NCI-H1048 (cell line): ENCODE results near the gene DPRX.

ENCODE experiments used
- DNase-seq: peaks from one replicate; lab custom pipeline; 2025; lab: John Stamatoyannopoulos, UW

DPRX gene, protein sequence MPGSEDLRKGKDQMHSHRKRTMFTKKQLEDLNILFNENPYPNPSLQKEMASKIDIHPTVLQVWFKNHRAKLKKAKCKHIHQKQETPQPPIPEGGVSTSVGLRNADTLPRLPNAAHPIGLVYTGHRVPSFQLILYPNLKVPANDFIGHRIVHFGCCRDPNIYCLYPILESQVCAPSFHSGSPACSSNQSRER

DNA sequence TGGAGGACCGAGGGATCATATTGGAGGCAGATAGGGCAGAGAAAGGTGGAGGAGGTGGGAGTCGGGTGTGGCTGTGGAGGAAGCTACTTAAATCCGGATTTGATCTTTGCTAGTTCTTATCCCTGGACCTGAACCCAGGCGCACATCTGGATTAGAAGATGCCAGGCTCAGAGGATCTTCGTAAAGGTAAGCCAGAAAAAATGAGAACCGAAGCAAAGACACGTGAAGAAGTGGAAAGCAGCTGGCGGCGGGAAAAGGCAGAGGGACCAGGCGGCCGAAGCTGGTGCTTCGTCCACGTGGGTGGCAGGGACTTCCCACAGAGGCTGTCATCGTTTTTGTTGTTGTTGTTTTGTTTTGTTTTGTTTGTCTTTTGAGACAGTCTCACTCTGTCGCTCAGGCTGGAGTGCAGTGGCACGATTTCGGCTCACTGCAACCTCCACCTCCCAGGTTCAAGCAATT, at the start of gene DPRX:
TSS of gene DPRX (plus strand) at position 51 of the 459 bp plus-strand sequence. CDS start at position 159, 108 bp downstream.
- no peak for DNase-seq

DNA sequence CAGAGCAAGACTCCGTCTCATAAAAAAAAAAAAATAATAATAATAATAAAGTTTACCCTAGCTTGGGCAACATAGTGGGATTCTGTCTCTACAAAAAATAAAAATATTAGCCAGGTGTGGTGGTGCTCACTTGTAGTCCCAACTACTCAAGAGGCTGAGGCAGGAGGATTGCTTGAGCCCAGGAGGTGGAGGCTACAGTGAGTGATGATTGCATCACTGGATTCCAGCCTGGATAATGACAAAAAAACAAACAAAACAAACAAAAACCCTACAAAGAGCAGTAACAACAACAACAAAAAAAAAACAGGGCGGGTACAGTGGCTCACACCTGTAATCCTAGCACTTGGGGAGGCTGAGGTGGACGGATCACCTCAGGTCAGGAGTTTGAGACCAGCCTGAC, 48.6 kb upstream of the DPRX start:
- no peak for DNase-seq

DNA sequence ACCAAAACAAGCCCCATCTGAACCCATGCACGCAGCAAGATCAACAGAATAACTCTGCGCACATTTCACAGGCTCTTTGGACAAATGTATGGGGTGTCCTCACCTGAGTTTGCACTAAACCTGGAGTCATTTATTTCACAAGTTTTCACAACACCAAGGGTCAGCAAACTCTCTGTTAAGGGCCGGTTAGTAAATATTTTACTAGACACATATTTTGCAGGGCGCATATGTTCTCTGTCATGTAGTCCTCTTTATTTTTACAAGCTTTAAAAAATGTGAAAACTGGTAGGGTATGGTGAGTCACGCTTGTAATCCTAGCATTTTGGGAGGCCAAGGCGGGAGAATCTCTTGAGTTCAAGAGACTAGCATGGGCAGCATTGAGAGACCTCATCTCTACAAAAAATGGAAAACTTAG, 45.5 kb upstream of the DPRX start:
- no peak for DNase-seq

DNA sequence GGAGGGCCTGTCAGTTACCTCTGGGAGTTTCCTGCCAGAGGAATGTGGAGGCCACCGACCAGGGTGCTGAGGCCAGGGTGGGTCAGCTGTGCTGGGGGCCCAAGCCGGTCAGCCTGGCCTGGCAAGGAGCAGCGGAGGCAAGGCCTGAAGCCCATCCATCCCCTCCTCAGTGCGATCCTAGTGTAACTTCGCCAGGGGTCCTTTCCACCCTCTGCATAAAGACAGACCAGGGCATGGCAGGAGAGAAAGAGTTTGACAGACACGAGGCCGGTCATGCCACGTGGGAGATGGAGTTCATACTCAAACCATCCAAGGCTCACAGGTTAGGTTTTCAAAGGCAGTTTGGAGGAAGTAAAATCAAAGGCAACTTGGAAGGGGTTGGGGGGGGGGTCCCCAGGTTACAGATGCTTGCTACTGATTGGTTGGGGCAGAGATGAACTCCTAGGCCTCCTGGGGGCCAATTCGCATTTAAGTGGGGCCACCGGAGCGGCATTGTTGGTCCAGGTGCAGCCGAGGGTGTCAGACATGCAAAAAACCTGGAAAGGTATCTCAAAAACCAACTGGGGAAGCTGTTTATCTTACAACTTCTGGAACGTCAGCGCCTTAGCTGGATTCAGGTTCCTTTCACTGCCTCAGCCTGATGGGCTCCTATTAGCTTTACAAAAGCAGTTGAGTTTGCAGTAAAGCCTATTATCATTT, 36.8 kb upstream of the DPRX start:
- no peak for DNase-seq

DNA sequence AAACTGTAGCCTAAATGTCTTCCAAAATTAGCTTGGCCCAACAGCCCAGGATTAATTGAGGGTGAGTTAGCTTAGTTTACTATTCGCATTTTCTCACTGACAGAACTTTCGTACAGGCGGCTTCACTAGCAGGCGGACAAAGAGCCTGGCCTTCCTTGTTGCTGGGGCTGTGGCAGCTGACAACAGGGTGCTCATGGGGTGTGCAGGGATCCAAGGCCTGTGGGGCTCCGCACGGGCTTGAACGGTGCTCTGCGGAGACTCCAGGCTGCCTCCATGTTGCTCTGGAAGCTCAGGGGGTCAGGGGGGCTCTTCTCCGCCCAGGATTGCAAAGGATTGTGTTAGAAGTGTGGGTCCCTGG, 36.3 kb upstream of the DPRX start:
- no peak for DNase-seq

DNA sequence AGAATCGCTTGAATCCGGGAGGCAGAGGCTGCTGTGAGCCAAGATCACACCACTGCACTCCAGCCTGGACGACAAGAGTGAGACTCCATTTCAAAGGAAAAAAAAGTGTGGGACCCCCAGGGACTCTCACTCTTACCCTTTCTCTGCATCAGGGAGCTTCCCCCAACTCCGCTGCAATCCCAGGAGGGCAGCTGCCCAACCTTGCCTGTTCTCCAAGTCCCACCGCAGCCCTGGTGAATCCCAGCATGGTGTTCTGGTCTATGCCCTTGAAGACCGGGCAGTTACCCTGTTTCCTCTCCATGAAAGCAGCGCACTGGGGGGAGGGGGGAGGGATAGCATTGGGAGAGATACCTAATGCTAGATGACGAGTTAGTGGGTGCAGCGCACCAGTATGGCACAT, 35.7 kb upstream of the DPRX start:
- DNase-seq = no peak

DNA sequence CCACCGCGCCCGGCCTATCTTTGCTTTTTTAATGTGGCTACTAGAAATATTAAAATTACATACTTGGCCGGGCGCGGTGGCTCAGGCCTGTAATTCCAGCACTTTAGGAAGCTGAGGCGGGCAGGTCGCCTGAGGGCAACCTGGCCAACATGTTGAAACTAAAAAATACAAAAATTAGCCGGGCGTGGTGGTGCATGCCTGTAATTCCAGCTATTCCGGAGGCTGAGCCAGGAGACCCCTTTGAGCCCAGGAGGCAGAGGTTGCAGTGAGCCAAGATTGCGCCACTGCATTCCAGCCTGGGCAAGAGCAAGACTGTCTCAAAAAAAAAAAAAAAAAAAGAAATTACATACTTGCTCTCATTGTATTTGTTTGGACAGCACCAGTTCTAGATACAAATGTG, 34.8 kb upstream of the DPRX start:
- DNase-seq = no peak

DNA sequence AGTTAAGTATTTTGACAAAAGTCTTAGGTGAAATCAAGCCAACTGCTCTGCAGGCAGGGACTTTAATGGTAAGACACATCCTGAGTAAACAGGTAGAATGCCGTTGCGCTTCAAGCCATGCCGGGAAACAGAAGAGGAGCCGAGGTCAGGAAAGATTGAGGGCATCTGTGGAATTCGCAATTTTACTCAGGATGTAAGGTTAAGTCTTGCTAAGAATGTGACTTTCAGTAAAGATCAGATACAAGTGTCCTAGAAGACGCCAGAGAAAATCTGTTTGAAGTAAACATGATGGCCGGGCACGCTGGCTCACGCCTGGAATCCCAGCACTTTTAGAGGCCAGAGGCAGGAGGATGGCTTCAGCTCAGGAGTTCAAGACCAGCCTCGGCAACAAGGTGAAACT, 33.4 kb upstream of the DPRX start:
- DNase-seq = no peak

DNA sequence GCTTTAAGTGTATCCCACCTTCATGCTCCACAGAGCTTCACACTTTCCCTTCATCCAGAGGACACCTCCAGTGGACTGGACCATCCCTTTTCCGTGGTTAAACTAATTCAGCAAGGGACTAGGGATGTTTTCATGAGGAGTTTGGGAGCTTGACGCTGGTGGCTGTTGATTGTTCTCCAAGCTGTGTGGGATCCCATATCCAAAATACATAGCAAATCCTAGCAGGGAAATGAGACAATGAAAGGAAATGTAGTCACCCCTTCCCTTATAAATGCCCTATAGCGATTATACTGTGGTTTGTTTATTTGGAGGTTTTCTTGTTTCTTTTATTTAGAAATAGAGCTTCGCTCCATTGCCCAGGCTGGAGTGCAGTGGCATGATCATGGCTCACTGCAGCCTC, 31.6 kb upstream of the DPRX start:
- no peak for DNase-seq

DNA sequence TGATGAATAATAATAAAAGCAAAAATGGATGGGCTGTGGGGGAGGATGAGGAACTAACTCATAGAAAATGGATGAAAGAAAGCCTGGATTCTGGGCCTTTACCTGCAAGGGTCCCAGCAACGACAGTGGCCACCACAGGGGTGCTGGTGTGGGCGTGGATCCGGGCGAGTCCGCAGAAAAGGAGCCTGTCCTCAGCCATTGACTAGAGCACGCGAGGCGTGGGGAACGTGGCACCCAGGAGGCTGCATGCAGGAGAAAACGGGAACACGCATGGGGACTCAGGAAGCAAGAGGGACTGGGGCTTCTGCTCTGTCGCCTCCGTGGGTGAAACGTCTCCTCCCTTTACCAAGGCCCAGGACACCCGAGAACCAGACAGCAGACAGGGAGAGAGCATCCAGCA, 25.8 kb upstream of the DPRX start:
- no peak for DNase-seq

DNA sequence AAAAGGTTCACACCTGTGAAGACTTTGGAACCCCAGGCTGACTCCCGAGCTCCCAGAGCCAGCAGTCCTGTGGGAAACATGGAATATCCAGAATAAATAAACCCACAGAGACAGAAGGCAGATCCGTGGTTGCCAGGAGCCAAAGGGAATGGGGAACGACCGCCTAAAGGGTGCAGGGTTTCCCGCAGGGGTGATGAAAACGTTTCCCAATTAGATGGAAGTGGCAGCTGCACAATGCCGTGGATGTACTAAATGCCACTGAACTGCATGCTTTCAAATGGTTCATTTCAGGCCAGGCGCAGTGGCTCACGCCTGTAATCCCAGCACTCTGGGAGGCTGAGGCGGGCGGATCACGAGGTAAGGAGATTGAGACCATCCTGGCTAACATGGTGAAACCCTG, 23.4 kb upstream of the DPRX start:
- no peak for DNase-seq

DNA sequence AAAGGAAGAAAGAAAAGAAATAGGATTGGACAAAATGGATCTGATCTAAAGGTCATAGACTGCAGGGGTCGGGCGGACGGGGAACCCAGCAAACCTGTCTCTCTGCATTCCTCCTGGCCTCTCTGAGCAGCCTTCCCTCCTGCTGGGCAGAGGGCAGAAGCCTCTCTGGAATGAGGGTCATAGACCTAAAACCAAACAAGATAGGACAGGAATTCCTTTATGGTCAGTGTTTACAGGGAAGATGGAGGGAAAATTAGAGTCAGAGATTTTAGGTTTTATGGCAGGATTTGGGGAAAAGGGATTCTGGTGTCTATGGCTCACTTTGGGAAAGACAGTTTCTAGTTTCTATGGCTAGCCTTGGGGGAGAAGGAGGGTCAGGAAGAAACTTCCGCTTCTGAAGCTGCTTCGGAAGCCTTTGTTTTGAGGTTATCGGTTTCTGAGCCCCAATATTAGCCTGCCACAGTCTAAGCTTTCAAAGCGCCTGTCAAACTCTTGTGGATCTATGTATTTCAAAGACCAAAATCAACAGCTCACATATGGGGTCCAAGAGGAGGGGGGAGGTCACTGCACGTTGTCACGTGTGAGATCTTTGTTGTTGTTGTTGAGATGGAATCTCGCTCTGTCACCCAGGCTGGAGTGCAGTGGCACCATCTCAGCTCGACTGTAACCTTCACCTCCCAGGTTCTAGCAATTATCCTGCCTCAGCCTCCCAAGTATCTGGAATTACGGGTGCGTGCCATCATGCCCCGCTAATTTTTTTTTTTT, 18.9 kb upstream of the DPRX start:
- DNase-seq = no peak

DNA sequence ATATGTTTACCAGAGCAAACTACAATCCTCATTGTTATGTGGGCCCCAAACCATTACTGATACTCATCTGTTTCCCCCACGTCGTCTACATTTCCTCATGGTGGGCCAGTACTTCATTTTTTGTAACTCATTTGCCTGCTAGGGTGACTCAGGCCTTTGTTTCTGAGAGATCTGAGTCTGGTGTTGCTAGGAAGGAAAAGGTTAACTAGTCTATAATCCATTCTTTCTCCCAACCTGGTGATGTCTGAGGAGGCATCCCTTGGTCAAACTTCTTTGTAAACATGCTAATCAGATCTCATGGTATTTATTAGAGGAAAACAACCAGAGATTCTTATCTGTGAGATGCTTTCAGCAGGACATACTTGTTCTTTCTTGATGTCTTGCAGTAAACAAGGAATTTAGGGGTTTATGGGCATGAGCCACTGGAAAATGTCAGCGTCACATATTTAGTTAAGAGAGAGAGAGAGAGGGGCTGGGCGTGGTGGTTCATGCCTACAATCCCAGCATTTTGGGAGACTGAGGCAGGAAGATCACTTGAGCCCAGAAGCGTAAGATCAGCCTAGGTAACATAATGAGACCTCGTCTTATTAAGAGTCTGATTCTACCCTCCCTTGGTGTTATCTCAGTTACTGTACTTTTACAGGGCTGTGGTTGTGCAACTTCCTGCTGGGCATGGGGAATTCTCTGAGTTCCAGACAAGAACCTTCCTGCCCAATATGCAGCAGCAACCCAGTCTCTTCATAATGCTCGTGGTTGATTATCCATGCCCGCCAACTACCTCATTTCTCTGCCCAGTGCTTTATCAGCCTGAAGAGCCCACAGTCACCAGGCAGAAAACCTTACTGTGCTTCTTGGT, 9.7 kb upstream of the DPRX start:
- DNase-seq = no peak

DNA sequence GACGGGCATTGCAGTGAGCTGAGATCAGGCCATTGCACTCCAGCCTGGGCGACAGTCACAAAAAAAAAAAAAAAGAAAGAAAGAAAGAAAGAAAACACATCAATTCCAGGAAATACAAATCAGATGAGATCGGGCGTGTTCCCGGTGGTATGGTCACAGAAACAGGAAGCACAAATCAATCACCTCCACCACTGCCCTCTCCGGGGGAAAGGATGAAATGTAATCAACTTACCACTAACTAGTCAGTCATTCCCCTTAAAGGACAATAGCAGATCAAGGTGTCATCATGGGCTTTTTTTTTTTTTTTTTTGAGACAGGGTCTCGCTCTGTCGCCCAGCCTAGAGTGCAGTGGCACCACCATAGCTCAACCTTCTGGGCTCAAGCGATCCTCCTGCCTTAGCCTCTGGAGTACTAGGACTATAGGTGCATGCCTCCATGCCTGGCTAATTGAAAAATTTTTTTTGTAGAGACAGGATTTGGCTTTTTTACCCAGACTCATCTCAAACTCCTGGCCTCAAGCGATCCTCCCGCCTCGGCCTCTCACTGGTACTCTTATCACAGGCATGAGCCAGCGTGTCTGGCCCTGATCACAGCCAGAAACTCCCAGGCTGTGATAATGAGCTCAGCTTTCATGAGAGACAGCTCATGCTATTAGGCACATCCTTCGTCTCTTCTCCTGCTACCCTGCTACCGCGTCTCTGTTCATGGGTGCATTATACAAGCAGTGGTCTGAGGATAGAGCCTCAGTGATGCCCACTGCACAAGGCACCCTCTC, 6.8 kb upstream of the DPRX start:
- no peak for DNase-seq

DNA sequence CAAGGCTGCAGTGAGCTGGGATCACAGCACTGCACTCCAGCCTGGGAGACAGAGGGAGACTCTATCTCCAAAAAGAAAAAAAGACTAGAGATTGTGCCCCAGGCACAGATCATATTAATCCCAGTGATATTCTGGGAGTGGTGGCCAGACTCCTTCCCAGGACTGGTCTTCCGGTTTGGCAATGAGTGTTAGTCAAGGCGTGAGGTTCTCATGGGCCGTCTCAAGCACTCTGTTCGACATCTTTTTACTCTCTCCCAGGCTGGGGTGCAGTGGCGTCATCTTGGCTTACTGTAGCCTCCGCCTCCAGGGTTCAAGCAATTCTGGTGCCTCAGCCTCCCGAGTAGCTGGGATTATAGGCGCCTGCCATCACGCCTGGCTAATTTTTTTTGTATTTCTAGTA, 5.3 kb upstream of the DPRX start:
- DNase-seq = no peak

DNA sequence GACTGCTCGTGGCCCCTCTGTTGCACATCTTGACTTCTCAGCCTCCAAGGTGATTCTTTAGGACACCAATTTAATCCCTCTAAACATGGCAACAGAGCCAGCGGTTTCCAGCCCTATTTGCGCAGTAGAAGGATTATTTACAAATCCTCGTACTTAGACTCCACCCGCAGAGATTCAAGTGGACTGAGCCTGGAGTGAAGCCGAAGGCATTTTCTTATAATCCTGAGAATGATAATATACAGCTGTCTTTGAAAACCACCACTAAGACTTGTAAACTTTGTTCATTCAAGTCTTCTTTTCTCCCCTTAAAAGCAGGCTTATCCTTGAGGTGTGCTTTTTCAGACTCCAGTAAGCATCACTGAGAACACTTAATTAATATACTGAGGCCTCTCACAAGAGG, 4.8 kb upstream of the DPRX start:
- DNase-seq = no peak

DNA sequence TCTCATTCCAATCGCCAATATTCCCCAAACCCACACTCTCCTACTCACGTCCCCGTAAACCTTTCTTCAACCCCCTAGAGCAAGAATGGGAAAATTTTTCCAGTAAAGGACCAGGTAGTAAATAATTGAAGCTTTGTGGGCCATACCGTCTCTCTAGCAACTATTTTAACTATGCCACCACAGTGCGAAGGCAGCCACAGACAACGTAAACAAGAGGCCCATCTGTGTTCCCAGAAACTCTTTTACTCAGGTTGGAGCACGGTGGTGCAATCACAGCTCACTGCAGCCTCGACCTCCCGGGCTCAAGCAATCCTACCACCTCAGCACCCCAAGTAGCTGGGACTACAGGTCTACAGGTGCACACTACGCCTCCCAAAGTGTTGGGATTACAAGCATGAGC, 3.0 kb downstream of the DPRX start:
- no peak for DNase-seq

DNA sequence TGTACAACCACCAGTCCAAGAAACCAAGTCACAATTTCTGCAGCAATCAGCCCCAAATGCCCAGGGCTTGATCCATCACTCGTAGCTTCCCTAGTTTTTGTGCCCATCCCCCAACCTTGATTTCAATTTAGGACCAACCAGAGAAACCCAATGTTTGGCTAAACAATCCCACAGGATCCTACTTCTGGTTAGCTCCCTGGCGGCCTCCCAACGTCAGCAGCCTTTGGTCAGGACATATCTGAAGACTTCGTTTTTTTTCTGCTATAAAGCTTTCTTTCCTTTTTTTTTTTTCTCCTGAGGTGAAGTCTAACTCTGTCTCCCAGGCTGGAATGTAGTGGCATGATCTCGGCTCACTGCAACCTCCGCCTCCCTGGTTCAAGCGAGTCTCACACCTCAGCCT, 7.7 kb downstream of the DPRX start:
- no peak for DNase-seq

DNA sequence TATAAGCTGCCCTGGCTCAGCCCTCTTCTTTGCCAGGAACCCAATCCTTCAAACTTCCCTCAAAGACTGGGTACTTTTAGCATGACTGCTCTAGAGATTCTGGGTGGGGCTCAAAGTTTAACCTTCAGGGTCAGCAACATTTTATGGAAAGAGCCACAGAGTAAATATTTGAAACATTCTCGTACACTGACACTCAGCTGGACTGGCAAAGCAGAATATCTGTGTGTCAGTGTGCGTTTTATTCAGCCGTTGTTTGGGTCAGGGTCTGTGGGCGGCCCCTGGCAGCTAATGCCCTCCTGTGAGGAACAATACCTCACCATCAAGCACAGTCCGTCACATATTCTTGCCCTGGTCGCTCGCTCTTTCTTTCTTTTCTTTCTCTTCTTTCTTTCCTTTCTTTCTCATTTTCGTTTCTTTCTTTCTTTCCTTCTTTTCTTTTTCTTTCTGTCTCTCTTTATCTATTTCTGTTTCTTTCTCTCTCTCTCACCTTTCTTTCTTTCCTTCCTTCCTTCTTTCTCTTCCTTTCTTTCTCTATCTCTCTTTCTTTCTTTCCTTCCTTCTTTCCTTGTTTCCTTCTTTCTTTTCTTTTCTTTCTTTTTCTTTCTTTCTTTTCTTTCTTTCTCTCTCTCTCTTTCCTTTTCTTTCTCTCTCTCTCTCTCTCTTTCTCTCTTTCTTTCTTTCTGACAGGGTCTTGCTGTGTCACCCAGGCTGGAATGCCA, 10.7 kb downstream of the DPRX start:
- no peak for DNase-seq

DNA sequence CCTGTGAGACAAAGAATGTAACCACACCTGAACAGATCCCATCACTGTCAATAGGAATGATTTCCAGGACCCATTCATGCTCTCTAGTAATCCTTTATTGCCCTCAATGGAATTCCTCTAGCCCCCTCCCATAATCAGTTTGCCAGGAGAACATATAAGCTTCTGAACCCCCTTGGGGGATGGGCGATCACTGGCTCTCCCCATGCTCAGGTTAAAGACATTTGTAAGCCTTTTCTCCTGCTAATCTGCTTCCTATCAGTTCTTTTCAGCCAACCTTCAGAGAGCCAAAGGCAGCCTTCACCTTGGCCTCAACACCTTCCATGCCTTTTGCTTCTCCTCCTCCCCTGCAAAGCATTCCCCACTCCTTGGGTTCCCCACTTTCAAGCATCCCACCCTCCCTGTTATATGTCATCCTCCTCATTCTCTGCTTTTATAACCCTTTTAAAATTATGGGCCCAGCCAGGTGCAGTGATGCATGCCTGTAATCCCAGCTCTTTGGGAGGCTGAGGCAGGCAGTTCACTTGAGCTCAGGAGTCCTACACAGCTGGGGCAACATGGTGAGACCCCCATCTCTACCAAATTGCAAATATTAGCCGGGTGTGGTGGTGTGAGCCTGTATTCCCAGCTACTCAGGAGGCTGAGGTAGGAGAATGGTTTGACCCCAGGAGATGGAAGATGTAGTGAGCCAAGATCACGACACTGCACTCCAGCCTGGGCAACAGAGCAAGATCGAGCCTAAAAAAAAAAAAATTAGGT, 12.4 kb downstream of the DPRX start:
- DNase-seq = no peak
